Mononuclear cell (primary cell): Measurements from ENCODE around the gene MED8. TPM values are rescaled to one million over a fixed set of nuclear protein-coding genes. Genes with fewer than 3 reads are reported as not detected.
A peak's percentile ranks its signal among the peaks of the same experiment; 100 is the strongest.

ENCODE experiments used
- H3K27me3 ChIP-seq: 2 replicates; pipeline ENCODE4 v1.6.0; 2011; ENCODE audit warnings: low read length, control low read depth; ENCODE audit not compliant: insufficient read depth
- H3K4me1 ChIP-seq: 2 replicates; pipeline ENCODE4 v1.5.1; 2011; ENCODE audit warnings: mild to moderate bottlenecking, low read length, control low read depth; ENCODE audit not compliant: insufficient read depth
- H3K4me3 ChIP-seq: 2 replicates; pipeline ENCODE4 v1.5.1; 2011; ENCODE audit warnings: mild to moderate bottlenecking, low read length, moderate library complexity
- H3K9me3 ChIP-seq: 2 replicates; pipeline ENCODE4 v1.5.1; 2011; ENCODE audit warnings: low read depth, mild to moderate bottlenecking, control low read depth, low read length
- total RNA-seq: library from RNA; depleted of rRNA; stranded (reverse); fragments of >200 nt; gene quantifications from one replicate; pipeline ENCODE4 v1.2.3, GENCODE V29; 2012

The MED8 gene
- total RNA-seq, 1 donor, result 21.6 TPM

- Histone ChIP-seq H3K9me3 (no peaks in the 10 kb centered on the region), H3K27me3 (no peaks in the 10 kb centered on the region), H3K4me3 (peak overlapping the region; percentile 13), H3K4me1 (no peaks in the 10 kb centered on the region)
These were observed 40.6 kb downstream of the MED8 start for GRCh38 chr1:43348809-43349593.

- Histone ChIP-seq H3K9me3 (no peaks in the 10 kb centered on the region), H3K27me3 (no peaks in the 10 kb centered on the region), H3K4me1 (no peaks in the 10 kb centered on the region), H3K4me3 (no peak overlapping the region)
These were observed 41.2 kb downstream of the MED8 start for GRCh38 chr1:43348343-43348808.

DNA sequence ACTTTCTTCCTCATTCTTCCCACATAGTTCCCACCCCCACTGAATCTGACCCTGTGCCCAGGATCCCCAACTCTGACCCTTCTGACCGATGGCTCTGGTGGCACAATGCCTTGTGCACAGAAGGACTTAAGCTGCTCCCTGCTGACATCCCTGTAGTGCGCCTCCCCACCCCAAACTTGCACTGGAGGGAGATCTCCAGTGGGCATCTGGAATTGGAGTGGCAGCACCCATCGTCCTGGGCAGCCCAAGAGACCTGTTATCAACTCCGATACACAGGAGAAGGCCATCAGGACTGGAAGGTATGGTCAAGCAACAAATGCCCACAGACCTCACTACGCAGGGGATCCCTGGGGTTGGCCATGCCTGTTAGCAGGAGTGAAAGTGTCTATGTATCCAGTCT is 43.0 kb downstream of the MED8 start:
- Histone ChIP-seq H3K4me3 (no peak overlapping the region), H3K4me1 (no peaks in the 10 kb centered on the region), H3K27me3 (no peaks in the 10 kb centered on the region), H3K9me3 (no peaks in the 10 kb centered on the region)

DNA sequence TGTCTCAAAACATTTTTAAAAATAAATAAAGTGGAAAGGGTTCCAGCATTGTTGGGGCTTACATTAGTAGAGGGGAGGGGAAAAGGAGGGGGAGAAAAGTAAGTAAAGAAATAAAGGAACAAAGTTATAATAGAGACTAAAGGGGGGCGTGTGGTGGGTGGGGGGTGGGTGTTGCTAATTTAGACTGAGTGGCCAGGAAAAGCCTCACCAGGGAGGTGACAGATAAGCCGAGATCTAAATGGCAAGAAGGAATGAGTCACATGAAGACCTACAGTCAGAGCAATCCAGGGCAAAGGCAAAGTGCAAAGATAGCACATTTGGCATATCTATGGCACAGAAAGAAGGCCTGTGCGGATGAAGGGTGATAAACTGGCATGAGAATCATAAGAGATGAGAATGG is 44.5 kb downstream of the MED8 start:
- Histone ChIP-seq H3K9me3 (no peaks in the 10 kb centered on the region), H3K4me1 (no peaks in the 10 kb centered on the region), H3K27me3 (no peaks in the 10 kb centered on the region), H3K4me3 (no peak overlapping the region)

DNA sequence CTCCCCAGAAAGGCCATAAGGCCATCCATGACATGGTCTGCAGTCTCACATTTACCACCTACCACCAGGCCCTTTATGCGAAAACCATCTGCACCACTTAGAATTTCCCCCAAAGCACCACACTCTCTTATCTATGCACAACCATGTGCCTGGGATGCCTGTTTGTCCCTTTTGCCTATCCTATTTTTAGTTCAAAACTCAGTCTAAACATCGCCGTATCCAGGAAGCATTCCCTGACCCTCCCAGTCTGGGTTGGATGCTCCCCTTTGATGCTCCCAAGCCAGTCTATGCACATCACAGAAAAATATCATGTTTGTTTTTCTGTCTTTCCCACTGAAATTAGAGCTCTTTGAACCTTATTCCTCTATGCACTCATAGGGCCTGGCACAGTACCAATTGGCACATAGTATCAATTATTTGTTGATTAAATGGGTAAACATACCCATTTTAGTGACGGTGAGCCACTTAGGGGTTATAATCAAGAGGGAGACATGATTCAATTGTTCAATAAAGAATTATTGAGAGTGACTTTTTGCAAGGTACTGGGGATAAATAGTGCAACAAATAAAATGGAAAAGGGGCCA is 45.2 kb downstream of the MED8 start:
- Histone ChIP-seq H3K4me1 (no peaks in the 10 kb centered on the region), H3K27me3 (no peaks in the 10 kb centered on the region), H3K9me3 (no peaks in the 10 kb centered on the region), H3K4me3 (no peak overlapping the region)

- no peaks in the 10 kb centered on the region for H3K27me3 ChIP-seq
- no peaks in the 10 kb centered on the region for H3K4me1 ChIP-seq
- no peak overlapping the region for H3K4me3 ChIP-seq
- no peaks in the 10 kb centered on the region for H3K9me3 ChIP-seq
These were observed 49.0 kb downstream of the MED8 start for GRCh38 chr1:43340559-43340958.

DNA sequence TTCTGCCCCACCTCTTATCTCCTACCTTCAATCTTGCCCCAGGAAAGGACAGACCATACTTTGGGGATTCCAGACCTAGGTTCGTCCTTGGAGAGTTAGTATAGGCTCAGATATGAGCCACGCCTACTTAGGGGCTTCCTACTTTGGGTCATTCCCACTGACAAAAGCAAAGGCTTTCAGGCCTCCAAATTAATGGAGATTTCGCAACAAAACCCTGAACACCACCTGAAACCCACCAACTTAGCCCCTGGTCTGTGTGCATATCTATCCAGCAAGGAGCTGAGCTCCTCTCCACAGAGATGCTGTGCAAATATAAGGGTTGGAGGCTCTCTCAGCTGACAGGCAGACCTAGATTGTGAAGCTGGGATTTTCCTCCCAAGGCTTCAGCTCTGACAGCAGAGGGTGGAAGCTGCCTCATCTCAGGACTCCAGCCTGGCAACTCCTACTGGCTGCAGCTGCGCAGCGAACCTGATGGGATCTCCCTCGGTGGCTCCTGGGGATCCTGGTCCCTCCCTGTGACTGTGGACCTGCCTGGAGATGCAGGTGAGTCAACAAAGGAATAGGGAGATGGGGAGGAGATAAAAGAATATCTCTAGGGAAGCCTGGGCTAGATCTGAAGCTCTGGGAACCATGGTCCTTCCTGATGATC is 49.9 kb downstream of the MED8 start:
- Histone ChIP-seq H3K9me3 (no peaks in the 10 kb centered on the region), H3K4me1 (no peaks in the 10 kb centered on the region), H3K27me3 (no peaks in the 10 kb centered on the region), H3K4me3 (no peak overlapping the region)

DNA sequence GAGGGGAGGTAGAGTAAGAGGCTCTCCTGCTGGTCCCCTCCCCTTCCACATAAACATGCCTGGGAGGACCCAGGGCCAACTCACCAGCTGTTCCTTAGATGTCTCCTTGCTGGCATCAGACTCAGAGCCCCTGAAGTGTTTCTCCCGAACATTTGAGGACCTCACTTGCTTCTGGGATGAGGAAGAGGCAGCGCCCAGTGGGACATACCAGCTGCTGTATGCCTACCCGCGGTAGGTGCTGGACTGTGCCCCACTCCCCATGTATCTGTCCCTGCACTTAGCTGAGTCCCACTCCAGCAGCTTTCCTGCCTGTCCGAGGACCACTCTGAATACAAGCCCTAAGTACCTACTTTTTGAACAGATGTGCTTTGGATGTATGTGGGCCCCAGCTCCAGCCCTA is 51.6 kb downstream of the MED8 start:
- no peaks in the 10 kb centered on the region for H3K9me3 ChIP-seq
- no peak overlapping the region for H3K4me3 ChIP-seq
- no peaks in the 10 kb centered on the region for H3K27me3 ChIP-seq
- no peaks in the 10 kb centered on the region for H3K4me1 ChIP-seq

- Histone ChIP-seq H3K4me3 (no peak within 1 kb of the TSS), H3K4me1 (no peaks in the 10 kb centered on the region), H3K27me3 (no peaks in the 10 kb centered on the region), H3K9me3 (no peaks in the 10 kb centered on the region)
These were observed 52.0 kb downstream of the MED8 start, which contains the start of gene MPL for GRCh38 chr1:43337588-43337987. Gene MPL, plus strand, starts transcription at chr1:43337818. Its CDS starts 31 bp downstream, at chr1:43337849.

DNA sequence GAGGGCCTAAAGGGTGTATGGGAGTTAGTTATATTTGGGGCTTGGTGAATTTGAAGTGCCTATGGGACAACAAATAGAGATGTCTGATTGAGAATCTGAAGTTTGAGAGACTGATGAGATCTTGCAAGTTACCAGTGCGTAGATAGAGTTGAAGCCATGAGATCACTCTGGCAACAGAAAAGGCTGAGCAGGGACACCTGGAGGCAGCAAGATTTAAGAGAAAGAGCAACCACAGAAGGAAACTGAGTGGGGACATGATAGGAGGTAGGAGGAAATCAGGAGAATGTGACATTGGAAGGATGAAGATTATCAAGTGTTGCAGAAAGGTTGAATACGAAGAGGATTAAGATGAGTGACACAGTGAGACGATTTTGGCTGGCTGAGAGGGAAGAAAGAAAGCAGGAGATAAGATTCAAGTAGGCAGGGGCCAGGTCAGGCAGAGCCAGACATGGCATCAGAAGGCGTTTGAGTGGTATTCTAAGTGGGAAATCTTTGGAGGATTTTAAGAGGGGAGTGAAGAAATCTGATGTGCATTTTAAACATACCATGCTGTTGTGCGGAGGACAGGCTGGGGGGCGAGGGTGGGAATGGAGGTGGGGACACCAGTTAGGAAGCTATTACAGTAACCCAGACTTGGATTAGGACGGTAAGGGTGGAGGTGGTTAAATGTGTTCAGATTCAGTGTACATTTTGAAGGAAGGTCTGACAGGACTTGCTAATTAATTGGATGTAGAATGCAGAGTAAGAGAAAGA is 55.0 kb downstream of the MED8 start:
- H3K27me3 ChIP-seq, result no peaks in the 10 kb centered on the region
- H3K9me3 ChIP-seq, result no peaks in the 10 kb centered on the region
- H3K4me3 ChIP-seq, result no peak overlapping the region
- H3K4me1 ChIP-seq, result peaks cover 8% of the 10 kb centered on the region

Other genes with a start within 250 kb of the MED8 start
- gene EBNA1BP2, start 217.5 kb downstream of the MED8 start, total RNA-seq, result 7.1 TPM
- 0.10 TPM for gene CFAP57, start 217.5 kb downstream of the MED8 start, total RNA-seq
- 0.10 TPM for gene TMEM125, start 119.8 kb downstream of the MED8 start, total RNA-seq
- gene C1orf210, start 104.2 kb downstream of the MED8 start, total RNA-seq, result not detected
- gene TIE1, start 88.8 kb downstream of the MED8 start, total RNA-seq, result 0.94 TPM
- 2.3 TPM for gene MPL, start 52.0 kb downstream of the MED8 start, total RNA-seq
- gene CDC20, start 30.8 kb downstream of the MED8 start, total RNA-seq, result 0.52 TPM
- gene ELOVL1, start 21.8 kb downstream of the MED8 start, total RNA-seq, result 18.4 TPM
- 26.9 TPM for gene SZT2, start 99 bp upstream of the MED8 start, total RNA-seq
- 7.9 TPM for gene HYI, start 64.1 kb upstream of the MED8 start, total RNA-seq
- under 0.01 TPM for gene PTPRF, start 141.1 kb upstream of the MED8 start, total RNA-seq